NOMO-1 (cell line): ENCODE measurements around the gene DOCK4.

Experiments used
- DNase-seq, 2 experiments: peaks; one replicate each; lab custom pipeline; 2025; ENCODE audit not compliant: unreplicated experiment in 2 of 2; lab: John Stamatoyannopoulos, UW

Gene DOCK4

GRCh38 chr7:111986601-111987000, 219.6 kb downstream of the DOCK4 start:
- no peak for DNase-seq

GRCh38 chr7:111985798-111986197, 220.4 kb downstream of the DOCK4 start:
- no peak for DNase-seq

GRCh38 chr7:111982804-111983203, 223.4 kb downstream of the DOCK4 start:
- DNase-seq = no peak

GRCh38 chr7:111982133-111982532, 224.1 kb downstream of the DOCK4 start:
- DNase-seq = no peak

- DNase-seq = no peak
Observed at GRCh38 chr7:111980725-111981124, 225.5 kb downstream of the DOCK4 start.

- peak; percentile 2 to 38 for DNase-seq
Observed at GRCh38 chr7:111975346-111975745, 230.9 kb downstream of the DOCK4 start.

- DNase-seq = peak in 1 of 2 experiments; percentile 8
Observed at GRCh38 chr7:111960984-111961383, 245.2 kb downstream of the DOCK4 start.

- no peak for DNase-seq
Observed at GRCh38 chr7:111958896-111959295, 247.3 kb downstream of the DOCK4 start.

- no peak for DNase-seq
Observed at GRCh38 chr7:111958431-111958830, 247.8 kb downstream of the DOCK4 start.

GRCh38 chr7:111955616-111956015, 250.6 kb downstream of the DOCK4 start:
- DNase-seq = no peak

GRCh38 chr7:111954474-111955381, 251.5 kb downstream of the DOCK4 start:
- no peak for DNase-seq

- no peak for DNase-seq
Observed at GRCh38 chr7:111954056-111954455, 252.1 kb downstream of the DOCK4 start.

- DNase-seq = no peak
Observed at GRCh38 chr7:111953611-111954010, 252.6 kb downstream of the DOCK4 start.

GRCh38 chr7:111952783-111953182, 253.4 kb downstream of the DOCK4 start:
- DNase-seq = no peak

GRCh38 chr7:111951052-111951451, 255.1 kb downstream of the DOCK4 start:
- no peak for DNase-seq

- no peak for DNase-seq
Observed at GRCh38 chr7:111942450-111943081, 263.6 kb downstream of the DOCK4 start.

- no peak for DNase-seq
Observed at GRCh38 chr7:111937163-111937562, 269.0 kb downstream of the DOCK4 start.

GRCh38 chr7:111933609-111934008, 272.6 kb downstream of the DOCK4 start:
- no peak for DNase-seq

GRCh38 chr7:111931958-111932357, 274.2 kb downstream of the DOCK4 start:
- DNase-seq = no peak

- no peak for DNase-seq
Observed at GRCh38 chr7:111931016-111931517, 275.1 kb downstream of the DOCK4 start.

- no peak for DNase-seq
Observed at GRCh38 chr7:111929264-111929663, 276.9 kb downstream of the DOCK4 start.
